BE2C (cell line): Measurements from ENCODE around the gene MYO3A.
"Not testable (repeated sequence)": the region's sequence is repeated elsewhere in the genome, so short reads cannot be mapped to it uniquely, and the experiment has no call there.

Source experiments
- DNase-seq: peaks from one replicate; pipeline ENCODE4 v3.0.0-alpha.2; 2020
- H3K27me3 ChIP-seq: fragments of 250-450 bp; sonication (Bioruptor Pico); 2 replicates; pipeline ENCODE4 v1.5.1; 2020; ENCODE audit warnings: mild to moderate bottlenecking
- H3K36me3 ChIP-seq: fragments of 250-450 bp; sonication (Bioruptor Pico); 2 replicates; pipeline ENCODE4 v1.5.1; 2020; ENCODE audit warnings: mild to moderate bottlenecking
- H3K4me1 ChIP-seq: fragments of 250-450 bp; sonication (Bioruptor Pico); 2 replicates; pipeline ENCODE4 v1.5.1; 2020
- H3K4me3 ChIP-seq: 2 replicates; pipeline ENCODE4 v1.5.1; 2011; ENCODE audit warnings: low read depth, low read length
- H3K9me3 ChIP-seq: fragments of 250-450 bp; sonication (Bioruptor Pico); 2 replicates; pipeline ENCODE4 v1.5.1; 2020
- CTCF ChIP-seq: IDR thresholded peaks from 2 replicates; pipeline ENCODE4 v1.5.1; 2012; ENCODE audit warnings: mild to moderate bottlenecking, low read depth, low read length

Gene MYO3A

GRCh38 chr10:26046073-26046700 is 112.2 kb downstream of the MYO3A start:
- Histone ChIP-seq H3K9me3 (no peaks in the 10 kb centered on the region; the same call in 1 of the 2 replicates), H3K36me3 (no peaks in the 10 kb centered on the region), H3K4me3 (no peak overlapping the region), H3K4me1 (no peaks in the 10 kb centered on the region), H3K27me3 (no peaks in the 10 kb centered on the region)
- TF ChIP-seq CTCF: no peak
- no peak for DNase-seq

GRCh38 chr10:26048756-26049155 is 114.7 kb downstream of the MYO3A start:
- no peak for DNase-seq
- Histone ChIP-seq H3K4me3 (no peak overlapping the region), H3K9me3 (no peaks in the 10 kb centered on the region), H3K4me1 (no peaks in the 10 kb centered on the region), H3K27me3 (no peaks in the 10 kb centered on the region), H3K36me3 (no peaks in the 10 kb centered on the region)
- no peak for TF ChIP-seq CTCF

- Histone ChIP-seq H3K4me3 (no peak overlapping the region), H3K9me3 (no peaks in the 10 kb centered on the region), H3K4me1 (no peaks in the 10 kb centered on the region), H3K27me3 (no peaks in the 10 kb centered on the region), H3K36me3 (no peaks in the 10 kb centered on the region)
- no peak for TF ChIP-seq CTCF
- no peak for DNase-seq
Observed at GRCh38 chr10:26052326-26052725, 118.3 kb downstream of the MYO3A start.

GRCh38 chr10:26057466-26057865 is 123.4 kb downstream of the MYO3A start:
- no peaks in the 10 kb centered on the region for H3K4me1 ChIP-seq
- H3K4me3 ChIP-seq: no peak overlapping the region
- H3K36me3 ChIP-seq: no peaks in the 10 kb centered on the region
- H3K27me3 ChIP-seq: no peaks in the 10 kb centered on the region
- no peak for DNase-seq
- no peaks in the 10 kb centered on the region for H3K9me3 ChIP-seq
- no peak for TF ChIP-seq CTCF

- Histone ChIP-seq H3K4me3 (no peak overlapping the region), H3K36me3 (no peaks in the 10 kb centered on the region), H3K4me1 (no peaks in the 10 kb centered on the region), H3K9me3 (no peaks in the 10 kb centered on the region), H3K27me3 (no peaks in the 10 kb centered on the region)
- DNase-seq: no peak
- TF ChIP-seq CTCF: no peak
Observed at GRCh38 chr10:26064106-26064505, 130.1 kb downstream of the MYO3A start.

GRCh38 chr10:26067680-26068079 is 133.7 kb downstream of the MYO3A start:
- DNase-seq: no peak

GRCh38 chr10:26080971-26081370 is 146.9 kb downstream of the MYO3A start:
- not testable (repeated sequence) for H3K4me3 ChIP-seq, H3K36me3 ChIP-seq, H3K27me3 ChIP-seq

More at GRCh38 chr10:26067680-26068079, 133.7 kb downstream of the MYO3A start:
- Histone ChIP-seq H3K27me3 (no peaks in the 10 kb centered on the region), H3K36me3 (no peaks in the 10 kb centered on the region), H3K4me3 (no peak overlapping the region), H3K4me1 (no peaks in the 10 kb centered on the region), H3K9me3 (no peaks in the 10 kb centered on the region)
- TF ChIP-seq CTCF: no peak

More at GRCh38 chr10:26080971-26081370, 146.9 kb downstream of the MYO3A start:
- not testable (repeated sequence) for H3K4me1 ChIP-seq, H3K9me3 ChIP-seq, DNase-seq
